Measurements from ENCODE around the gene ZNF500. TPM values are rescaled to one million over a fixed set of nuclear protein-coding genes. Genes with fewer than 3 reads are reported as not detected.

Gene ZNF500
- total and polyA plus RNA-seq, 2 donors (not counting 3 experiments of a cell fraction or from before 2014, with no cell fraction given) = 8.6 to 13.5 TPM

DNA sequence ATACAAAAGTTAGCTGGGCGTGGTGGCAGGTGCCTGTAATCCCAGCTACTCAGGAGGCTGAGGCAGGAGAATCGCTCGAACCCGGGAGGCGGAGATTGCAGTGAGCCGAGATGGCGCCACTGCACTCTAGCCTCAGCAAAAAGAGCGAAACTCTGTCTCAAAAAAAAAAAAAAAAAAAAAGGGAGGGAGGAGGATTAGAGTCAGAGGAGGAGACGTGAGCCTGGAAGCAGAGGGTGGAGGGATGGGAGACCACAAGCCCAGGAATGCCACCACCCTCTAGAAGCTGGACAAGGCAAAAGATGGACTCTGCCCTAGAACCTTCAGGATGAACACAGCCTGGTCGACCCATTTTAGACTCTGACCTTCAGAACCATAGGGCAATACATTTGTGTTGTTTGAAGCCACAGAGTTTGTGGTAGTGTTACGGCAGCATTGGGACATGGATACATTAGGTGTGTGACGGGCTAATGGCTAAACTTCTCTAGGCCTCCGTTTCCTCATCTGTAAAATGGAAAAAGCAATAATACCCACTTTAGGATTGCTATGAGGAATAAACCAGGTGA is 26.1 kb upstream of the ZNF500 start:
- CTCF ChIA-PET = no interaction called here
- POLR2A ChIA-PET = no interaction called here

More for the DNA sequence above, 26.1 kb upstream of the ZNF500 start:
- Histone ChIP-seq H3K9me1 (replicated peaks; ENCODE audit: control insufficient read depth, extremely low read depth, insufficient read depth, low read length) (no peaks in the 10 kb centered on the region), H2AFZ (ENCODE audit: low read depth, low read length) (no peak overlapping the region), H3K9ac (replicated peaks; ENCODE audit: extremely low read depth, insufficient read depth, low read length) (no peak overlapping the region), H3K4me2 (ENCODE audit: insufficient read depth, low read length) (no peak overlapping the region), H3K27me3 (ENCODE audit: control insufficient read depth in 2 of 2, insufficient read depth in 2 of 2, low read length in 2 of 2) (no peaks in the 10 kb centered on the region), H4K20me1 (replicated peaks; ENCODE audit: control insufficient read depth, extremely low read depth, insufficient read depth, low read length) (no peaks in the 10 kb centered on the region), H3K27ac (ENCODE audit: insufficient read depth, low read depth, low read length) (no peak overlapping the region), H3K4me1 (ENCODE audit: control insufficient read depth, extremely low read depth, insufficient read depth, low read length) (no peaks in the 10 kb centered on the region), H3K9me3 (replicated peaks; ENCODE audit: control insufficient read depth, insufficient read depth, low read length) (no peaks in the 10 kb centered on the region), H3K36me3 (ENCODE audit: control insufficient read depth in 2 of 2, extremely low read depth in 1 of 2, insufficient read depth in 2 of 2, low read length in 2 of 2) (no peaks in the 10 kb centered on the region), H3K4me3 (replicated peaks in 1 of 3; ENCODE audit: insufficient read depth in 1 of 3, low read depth in 1 of 3, low read length in 3 of 3) (no peak overlapping the region), H3K79me2 (ENCODE audit: control insufficient read depth, insufficient read depth, low read length) (no peaks in the 10 kb centered on the region)
- intact Hi-C loops (cut with micrococcal nuclease) = no loop called here
- BruUV-seq (replicated peaks) = no TSS peak
- dilution Hi-C loops (cut with MboI; ENCODE audit: extremely low pct_ligation_motif_present, low sequenced_read_pairs) = no loop called here
- FAIRE-seq (no peak), DNase-seq (ENCODE audit: low read depth, low spot score) (no peak)
- TF ChIP-seq POLR2AphosphoS5 (IDR thresholded peaks at IDR 0.05; ENCODE audit: insufficient read depth, low read depth, low read length) = no peak
- no peak for TF ChIP-seq POLR2A (IDR thresholded peaks at IDR 0.05; ENCODE audit: low read depth, low read length)
- TF ChIP-seq JUN (IDR thresholded peaks at IDR 0.05; ENCODE audit: borderline replicate concordance, insufficient read depth, insufficient read length, low read depth) = no peak
- no peak for TF ChIP-seq GATA2 (IDR thresholded peaks at IDR 0.05; ENCODE audit: insufficient read depth, insufficient read length, low read depth, low read length)
- TF ChIP-seq MAX (IDR thresholded peaks at IDR 0.05; ENCODE audit: insufficient read depth, insufficient read length) = no peak
- no peak for TF ChIP-seq MYC (IDR thresholded peaks at IDR 0.05; ENCODE audit: low read depth, low read length)
- TF ChIP-seq CTCF (IDR thresholded peaks at IDR 0.05; ENCODE audit: extremely low read depth in 1 of 2, insufficient read depth in 1 of 2, low read depth in 1 of 2, low read length in 2 of 2) = no peak
- no peak for TF ChIP-seq FOS (IDR thresholded peaks at IDR 0.05; ENCODE audit: borderline replicate concordance, insufficient read depth, low read length)
- no peak for TF ChIP-seq EZH2 (IDR thresholded peaks at IDR 0.05; ENCODE audit: borderline replicate concordance, low read depth, low read length, severe bottlenecking)
